Measurements from ENCODE around the gene ZNF432.
A peak's percentile ranks its signal among the peaks of the same experiment; 100 is the strongest.

The ZNF432 gene

DNA sequence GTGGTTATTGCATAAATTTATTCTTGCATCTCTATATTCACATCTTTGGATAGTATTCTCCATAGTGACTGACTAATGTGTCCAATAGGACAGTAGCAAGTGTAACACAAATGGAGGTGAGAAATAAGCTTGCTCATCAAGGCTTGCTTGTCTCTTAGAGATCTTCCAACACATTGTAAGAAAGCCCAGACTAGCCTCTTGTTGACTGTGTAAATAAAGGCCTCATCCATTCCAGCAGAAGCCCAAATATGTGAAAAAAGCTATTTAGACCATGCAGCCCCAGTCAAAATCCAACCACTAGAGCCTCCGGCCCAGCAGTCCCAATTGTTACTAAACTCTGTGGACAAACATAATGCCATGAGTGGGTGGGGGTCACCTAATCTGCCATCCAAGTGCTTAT, 38.0 kb downstream of the ZNF432 start:
- DNase-seq (ENCODE audit: low read depth in 2 of 2): no peak

DNA sequence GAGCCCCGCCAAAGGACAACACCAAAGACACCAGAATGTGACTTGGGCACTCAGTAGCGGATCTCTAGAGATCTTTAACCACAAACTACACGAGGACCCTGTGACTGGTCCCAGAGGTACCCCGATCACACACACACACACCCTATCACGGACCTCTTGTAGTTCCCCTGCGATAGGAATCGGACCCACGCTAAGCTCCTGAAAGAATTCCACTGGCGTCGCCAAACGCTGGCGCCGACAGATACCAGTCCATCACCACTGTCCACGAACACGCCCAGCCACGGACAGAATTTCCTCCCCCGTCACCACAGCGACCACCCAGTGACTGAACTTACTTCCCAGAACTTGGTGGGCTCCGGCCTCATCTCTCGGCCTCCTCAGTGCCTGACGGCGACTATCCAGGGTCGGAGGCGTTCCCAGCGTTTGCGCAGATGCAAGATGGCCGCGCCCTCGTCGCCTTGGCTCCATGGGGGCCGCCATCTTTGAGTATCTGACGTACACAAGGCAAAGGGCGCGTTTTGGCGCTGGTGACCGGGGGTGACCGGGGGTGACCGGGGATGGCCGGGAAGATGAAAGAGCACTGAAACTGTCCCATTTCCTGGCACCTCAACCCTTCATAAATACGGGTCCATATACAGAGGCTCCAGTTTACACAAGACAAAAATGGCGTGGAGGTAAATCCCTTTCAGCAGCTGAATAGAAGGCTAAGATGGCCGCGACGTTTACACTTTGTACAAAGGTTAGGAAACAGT, 40.7 kb downstream of the ZNF432 start, which contains the start of gene ZNF615:
ZNF615 (minus strand) TSS at position 406 of the 752 bp plus-strand sequence. CDS start 4,500 bp downstream, outside the sequence.
- DNase-seq (ENCODE audit: low read depth in 2 of 2): peak; percentile 83

DNA sequence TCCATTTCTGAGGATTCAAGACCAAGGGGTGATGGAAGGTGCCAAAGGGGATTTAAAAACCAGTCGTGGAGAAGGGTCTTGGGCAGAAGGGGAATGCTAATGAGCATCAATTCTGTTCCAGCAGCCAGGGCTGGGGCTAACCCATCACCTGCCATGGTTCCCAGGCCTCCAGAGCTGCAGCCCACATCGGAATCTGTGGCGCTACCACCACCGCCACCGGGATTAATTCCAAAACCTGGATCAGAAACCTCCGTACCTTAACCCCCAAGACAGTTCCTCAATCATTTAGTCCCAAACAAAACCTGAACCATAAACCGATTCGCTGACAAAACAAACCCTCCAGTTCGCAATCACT, 41.2 kb downstream of the ZNF432 start:
- DNase-seq (ENCODE audit: low read depth in 2 of 2): no peak

DNA sequence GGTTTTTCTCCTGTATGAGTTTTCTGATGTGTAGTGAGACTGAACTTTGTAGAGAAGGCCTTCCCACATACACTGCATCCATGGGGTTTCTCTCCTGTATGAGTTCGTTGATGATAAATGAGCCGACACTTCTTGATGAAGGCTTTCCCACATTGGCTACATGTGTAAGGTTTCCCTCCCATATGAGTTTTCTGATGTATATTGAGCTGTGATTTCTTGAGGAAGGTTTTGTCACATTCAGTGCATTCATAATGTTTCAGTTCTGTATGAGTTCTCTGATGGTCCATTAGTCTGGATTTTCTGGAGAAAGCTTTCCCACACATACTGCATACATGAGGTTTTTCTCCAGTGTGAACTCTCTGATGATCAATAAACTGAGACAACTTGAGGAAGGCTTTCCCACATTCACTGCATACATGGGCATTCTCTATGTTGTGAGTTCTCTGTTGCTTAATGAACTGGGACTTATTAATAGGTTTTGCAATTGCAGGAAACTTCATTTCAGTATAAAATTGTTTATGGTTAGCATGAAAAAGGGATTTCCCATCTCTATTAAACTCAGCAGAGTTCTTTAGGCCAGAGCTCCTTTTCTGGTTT, 54.5 kb downstream of the ZNF432 start:
- DNase-seq (ENCODE audit: low read depth in 2 of 2): no peak

DNA sequence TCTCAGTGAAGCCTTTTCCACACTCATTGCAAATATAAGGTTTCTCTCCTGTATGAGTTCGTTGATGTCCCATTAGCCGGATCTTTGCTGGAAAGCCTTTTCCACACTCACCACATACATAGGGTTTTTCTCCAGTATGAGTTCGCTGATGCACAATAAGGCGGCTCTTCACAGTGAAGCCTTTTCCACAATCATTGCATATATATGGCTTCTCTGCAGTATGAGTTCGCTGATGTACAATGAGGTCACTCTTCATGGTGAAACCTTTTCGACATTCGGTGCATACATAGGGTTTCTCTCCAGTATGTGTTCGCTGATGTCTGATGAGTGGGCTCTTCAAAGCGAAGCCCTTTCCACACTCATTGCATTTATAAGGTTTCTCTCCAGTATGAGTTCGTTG, 55.2 kb downstream of the ZNF432 start:
- DNase-seq (ENCODE audit: low read depth in 2 of 2): no peak

DNA sequence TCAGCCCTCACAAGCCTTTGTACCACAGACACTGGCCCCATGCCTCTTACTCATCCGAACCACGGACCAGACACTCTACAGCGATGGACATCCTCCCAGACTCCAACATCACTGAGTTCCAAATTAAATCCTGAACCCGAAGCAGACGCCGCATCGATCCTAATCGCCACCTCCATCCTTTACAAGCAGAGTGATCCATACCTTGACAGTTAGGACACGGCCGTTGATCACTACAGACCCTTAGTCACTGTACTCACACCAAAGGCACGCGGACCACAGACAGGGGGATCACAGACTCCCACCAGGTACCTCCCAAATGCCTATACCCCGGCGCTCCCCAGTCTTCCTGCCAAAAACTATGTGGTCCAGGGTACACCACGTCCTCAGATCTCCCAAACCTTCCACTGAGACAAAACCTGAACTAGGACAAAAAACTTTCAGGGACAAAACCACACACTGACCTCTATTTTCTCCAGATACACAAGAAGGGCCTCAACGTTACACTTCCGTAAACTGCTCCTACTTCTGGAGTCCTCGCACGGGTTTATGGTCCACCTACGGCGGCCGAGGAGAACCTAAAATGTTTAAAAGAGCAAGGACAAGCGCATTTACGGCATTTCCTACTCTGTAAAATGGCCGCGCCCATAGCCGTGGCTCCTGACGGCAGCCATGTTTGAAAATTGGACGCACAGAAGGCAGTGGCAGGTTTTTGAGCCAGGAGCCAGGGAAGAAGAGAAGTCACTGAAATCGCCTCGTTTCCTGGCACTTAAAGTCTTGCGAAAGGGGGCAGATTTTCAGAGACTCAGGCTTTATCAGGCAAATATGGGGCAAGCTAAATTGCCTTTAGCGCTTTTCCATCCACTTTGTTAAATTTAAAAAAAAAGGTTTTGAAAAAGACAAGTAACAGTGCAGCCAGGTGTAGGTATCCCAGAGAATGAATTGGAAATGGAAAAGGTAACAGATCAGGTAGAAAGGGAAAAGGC, 62.0 kb downstream of the ZNF432 start, which contains the start of gene ZNF350:
ZNF350 (minus strand) TSS at position 532 of the 983 bp plus-strand sequence. CDS start 12,480 bp downstream, outside the sequence.
- peak; percentile 68 to 79 for DNase-seq (ENCODE audit: low read depth in 2 of 2)

DNA sequence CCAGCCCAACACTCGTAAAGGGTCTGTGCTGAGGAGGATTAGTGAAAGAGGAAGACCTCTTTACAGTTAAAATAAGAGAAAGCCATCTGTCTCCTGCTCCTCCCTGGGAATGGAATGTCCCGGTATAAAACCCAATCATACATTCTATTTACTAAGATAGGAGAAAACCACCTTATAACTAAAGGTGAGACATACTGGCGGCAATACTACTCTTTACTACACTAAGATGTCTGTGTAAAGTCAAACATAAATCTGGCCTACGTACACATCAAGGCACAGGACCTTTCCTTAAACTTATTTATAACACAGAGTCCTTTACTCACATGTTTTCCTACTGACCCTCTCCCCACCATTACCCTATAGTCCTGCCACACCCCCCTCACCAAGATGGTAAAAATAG, 65.3 kb downstream of the ZNF432 start:
- DNase-seq (ENCODE audit: low read depth in 2 of 2): no peak
